PC-9 (cell line): ENCODE data around the gene EPB41L2. TPM values are rescaled to one million over a fixed set of nuclear protein-coding genes. Genes with fewer than 3 reads are reported as not detected.

Experiments used
- BruUV-seq: library from RNA; stranded (reverse); fragments of 400-500 nt; replicated peaks from 2 replicates; lab custom pipeline; 2021; lab: Mats Ljungman, UMichigan
- CTCF ChIA-PET: fragments of 300-600 bp; sonication (Branson Sonifier 250); formaldehyde crosslinking; loops from one replicate; lab custom pipeline; 2022; ENCODE audit warnings: antibody characterized with exemption; lab: Charles Lee
- POLR2A ChIA-PET: fragments of 300-600 bp; sonication (Branson Sonifier 250); formaldehyde crosslinking; loops from one replicate; lab custom pipeline; 2022; ENCODE audit warnings: antibody characterized with exemption; ENCODE audit not compliant: unreplicated experiment; lab: Charles Lee
- DNase-seq, 2 experiments: peaks; one replicate each; pipeline versions ENCODE4 v3.0.0 to v3.0.0-alpha.2; 2015 to 2022; ENCODE audit warnings: mixed read lengths in 1 of 2
- H2AFZ ChIP-seq: fragments of 200-600 bp; sonication (generic); 2 replicates; pipeline ENCODE4 v1.8.1; 2017; ENCODE audit warnings: antibody characterized with exemption
- H3F3A ChIP-seq: fragments of 200-600 bp; sonication (generic); 2 replicates; pipeline ENCODE4 v1.8.1; 2017; ENCODE audit warnings: antibody characterized with exemption, mild to moderate bottlenecking, low read depth; ENCODE audit not compliant: insufficient read depth
- H3K27ac ChIP-seq: fragments of 200-600 bp; sonication (generic); 2 replicates; pipeline ENCODE4 v1.6.1; 2016; ENCODE audit warnings: mixed run types
- H3K27me3 ChIP-seq: fragments of 200-600 bp; sonication (generic); 2 replicates; pipeline ENCODE4 v1.6.1; 2016; ENCODE audit warnings: low read depth, mixed run types; ENCODE audit not compliant: insufficient read depth
- H3K36me3 ChIP-seq: fragments of 200-600 bp; sonication (generic); 2 replicates; pipeline ENCODE4 v1.6.1; 2016; ENCODE audit warnings: low read depth, mixed run types
- H3K4me1 ChIP-seq: fragments of 200-600 bp; sonication (generic); replicated peaks from 2 replicates; pipeline ENCODE4 v1.6.1; 2016; ENCODE audit warnings: mixed run types; ENCODE audit not compliant: insufficient read depth
- H3K4me2 ChIP-seq: fragments of 200-600 bp; sonication (generic); 2 replicates; pipeline ENCODE4 v1.6.1; 2017; ENCODE audit warnings: mixed run types
- H3K4me3 ChIP-seq: fragments of 200-600 bp; sonication (generic); 2 replicates; pipeline ENCODE4 v1.6.1; 2016; ENCODE audit warnings: mixed run types
- H3K79me2 ChIP-seq: fragments of 200-600 bp; sonication (generic); 2 replicates; pipeline ENCODE4 v1.6.1; 2017; ENCODE audit warnings: low read depth, mixed run types
- H3K9me2 ChIP-seq: fragments of 200-600 bp; sonication (generic); 2 replicates; pipeline ENCODE4 v1.8.1; 2017; ENCODE audit warnings: mild to moderate bottlenecking; ENCODE audit not compliant: insufficient read depth
- H3K9me3 ChIP-seq: fragments of 200-600 bp; sonication (generic); 2 replicates; pipeline ENCODE4 v1.8.1; 2016; ENCODE audit warnings: low read depth; ENCODE audit not compliant: insufficient read depth
- H4K20me1 ChIP-seq: fragments of 200-600 bp; sonication (generic); 2 replicates; pipeline ENCODE4 v1.8.1; 2017; ENCODE audit not compliant: insufficient read depth
- EZH2 ChIP-seq: fragments of 200-600 bp; sonication (generic); IDR thresholded peaks from 2 replicates; pipeline ENCODE4 v1.8.0; 2017; ENCODE audit warnings: antibody characterized with exemption, low read depth
- intact Hi-C: fragments of 100-400 bp; cut with micrococcal nuclease; formaldehyde crosslinking; loops from one replicate; pipeline ENCODE4 v1.10.0; 2022; ENCODE audit not compliant: unreplicated experiment
- total RNA-seq: library from RNA; stranded (reverse); gene quantifications from 2 replicates; pipeline ENCODE4 v1.2.3, GENCODE V29; 2021
- TF ChIP-seq, protein P1 (sequence below): fragments of 200-600 bp; sonication (generic); conservative IDR thresholded peaks from 2 replicates; pipeline ENCODE4 v1.6.1; 2017; ENCODE audit warnings: mixed run types, antibody characterized with exemption, mild to moderate bottlenecking, moderate library complexity

Gene EPB41L2
- total RNA-seq, 1 experiment from 2014 or later = 67.4 TPM

DNA sequence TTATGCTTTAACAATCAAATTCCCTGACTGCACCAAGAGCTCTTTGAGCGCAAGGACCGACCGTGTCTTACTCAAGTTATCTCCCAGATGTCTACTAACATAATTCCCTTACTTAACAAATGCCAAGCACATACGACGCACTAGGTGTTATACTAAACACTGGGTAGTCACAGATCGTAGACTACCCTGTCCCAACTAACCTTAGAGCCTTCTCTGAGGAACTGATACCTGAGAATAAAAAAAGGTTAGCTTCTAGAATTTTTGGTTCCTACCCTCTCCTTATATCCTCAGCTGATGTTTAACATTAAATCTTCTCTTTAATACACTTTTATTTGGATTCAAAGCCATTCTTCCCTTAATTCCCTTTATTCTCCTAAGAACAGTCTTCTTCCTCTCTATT lies 38.5 kb downstream of the EPB41L2 start:
- H3K27ac ChIP-seq = no peak overlapping the region
- BruUV-seq = no TSS peak
- H4K20me1 ChIP-seq = no peaks in the 10 kb centered on the region
- H3K79me2 ChIP-seq = no peaks in the 10 kb centered on the region
- no peaks in the 10 kb centered on the region for H3K9me2 ChIP-seq
- no peak for DNase-seq
- H3K4me1 ChIP-seq = peaks cover 9% of the 10 kb centered on the region
- ChIA-PET POLR2A (interaction anchor here (0.6 kb wide), 1 partner anchor 46 kb away, joined by 3 read pairs; no protein-coding TSS in a partner anchor), CTCF (interaction anchor here (0.6 kb wide), 1 partner anchor 327 kb away, joined by 3 read pairs; no protein-coding TSS in a partner anchor)
- peak overlapping the region; percentile 53 for H3K4me2 ChIP-seq
- H2AFZ ChIP-seq = no peak overlapping the region
- H3K4me3 ChIP-seq = no peak overlapping the region
- H3K36me3 ChIP-seq = no peaks in the 10 kb centered on the region
- H3K9me3 ChIP-seq = 0 out of 2 replicates have a peak, but pooled peaks cover 2% of the 10 kb centered on the region
- H3K27me3 ChIP-seq = no peaks in the 10 kb centered on the region
- TF ChIP-seq EZH2 = no peak
- TF ChIP-seq, protein P1, sequence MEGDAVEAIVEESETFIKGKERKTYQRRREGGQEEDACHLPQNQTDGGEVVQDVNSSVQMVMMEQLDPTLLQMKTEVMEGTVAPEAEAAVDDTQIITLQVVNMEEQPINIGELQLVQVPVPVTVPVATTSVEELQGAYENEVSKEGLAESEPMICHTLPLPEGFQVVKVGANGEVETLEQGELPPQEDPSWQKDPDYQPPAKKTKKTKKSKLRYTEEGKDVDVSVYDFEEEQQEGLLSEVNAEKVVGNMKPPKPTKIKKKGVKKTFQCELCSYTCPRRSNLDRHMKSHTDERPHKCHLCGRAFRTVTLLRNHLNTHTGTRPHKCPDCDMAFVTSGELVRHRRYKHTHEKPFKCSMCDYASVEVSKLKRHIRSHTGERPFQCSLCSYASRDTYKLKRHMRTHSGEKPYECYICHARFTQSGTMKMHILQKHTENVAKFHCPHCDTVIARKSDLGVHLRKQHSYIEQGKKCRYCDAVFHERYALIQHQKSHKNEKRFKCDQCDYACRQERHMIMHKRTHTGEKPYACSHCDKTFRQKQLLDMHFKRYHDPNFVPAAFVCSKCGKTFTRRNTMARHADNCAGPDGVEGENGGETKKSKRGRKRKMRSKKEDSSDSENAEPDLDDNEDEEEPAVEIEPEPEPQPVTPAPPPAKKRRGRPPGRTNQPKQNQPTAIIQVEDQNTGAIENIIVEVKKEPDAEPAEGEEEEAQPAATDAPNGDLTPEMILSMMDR = no peak
- intact Hi-C loops = no loop called here
- H3F3A ChIP-seq = peaks cover 10% of the 10 kb centered on the region; the same call in 1 of the 2 replicates

DNA sequence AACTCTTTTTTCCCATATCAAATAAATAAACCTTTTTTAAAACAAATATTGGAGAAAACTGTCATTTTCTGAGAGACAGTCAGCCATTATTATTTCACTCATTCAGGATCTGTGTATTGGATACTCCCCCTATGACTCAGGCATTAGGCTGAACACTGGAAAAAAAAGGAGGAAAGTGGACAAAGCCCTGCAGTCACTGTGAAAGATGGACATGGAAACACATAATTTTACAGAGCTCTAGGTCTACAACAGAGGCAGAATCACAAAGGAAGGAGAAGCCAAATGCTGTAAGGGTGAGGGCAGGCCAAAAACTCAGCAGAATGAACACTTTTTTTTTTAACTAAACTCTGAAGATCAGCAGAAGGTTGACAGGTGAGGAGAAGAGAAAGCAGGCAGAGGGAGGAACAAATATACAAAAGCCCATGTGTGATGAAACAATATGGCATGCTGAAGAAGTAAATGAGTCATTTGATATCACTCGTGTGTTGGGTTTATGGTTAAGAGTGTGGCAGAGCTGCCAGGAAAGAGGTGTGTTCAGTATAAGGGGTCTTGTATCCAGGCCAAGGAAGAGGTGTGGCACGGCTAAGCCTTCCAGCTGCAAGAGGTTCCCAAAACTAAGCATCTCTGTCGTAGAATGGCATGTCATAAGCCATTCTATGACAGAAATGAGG lies 39.1 kb downstream of the EPB41L2 start:
- H3K4me1 ChIP-seq = peaks cover 9% of the 10 kb centered on the region
- peak overlapping the region; percentile 57 for H3K27ac ChIP-seq
- no peaks in the 10 kb centered on the region for H3K9me2 ChIP-seq
- peak in 1 of 2 experiments; percentile 25 for DNase-seq
- peaks cover 10% of the 10 kb centered on the region; the same call in 1 of the 2 replicates for H3F3A ChIP-seq
- intact Hi-C loops = no loop called here
- H2AFZ ChIP-seq = peak overlapping the region; percentile 53
- H3K4me2 ChIP-seq = peak overlapping the region; percentile 53
- no peaks in the 10 kb centered on the region for H4K20me1 ChIP-seq
- no peak for TF ChIP-seq EZH2
- TF ChIP-seq, protein P1 = no peak
- H3K36me3 ChIP-seq = no peaks in the 10 kb centered on the region
- ChIA-PET POLR2A (interaction anchor here (0.6 kb wide), 1 partner anchor 47 kb away, joined by 3 read pairs; no protein-coding TSS in a partner anchor), CTCF (interaction anchor here (0.6 kb wide), 1 partner anchor 326 kb away, joined by 3 read pairs; no protein-coding TSS in a partner anchor)
- H3K9me3 ChIP-seq = 0 out of 2 replicates have a peak, but pooled peaks cover 2% of the 10 kb centered on the region
- H3K27me3 ChIP-seq = no peaks in the 10 kb centered on the region
- no TSS peak for BruUV-seq
- H3K4me3 ChIP-seq = no peak overlapping the region; the same call in 1 of the 2 replicates
- no peaks in the 10 kb centered on the region for H3K79me2 ChIP-seq

DNA sequence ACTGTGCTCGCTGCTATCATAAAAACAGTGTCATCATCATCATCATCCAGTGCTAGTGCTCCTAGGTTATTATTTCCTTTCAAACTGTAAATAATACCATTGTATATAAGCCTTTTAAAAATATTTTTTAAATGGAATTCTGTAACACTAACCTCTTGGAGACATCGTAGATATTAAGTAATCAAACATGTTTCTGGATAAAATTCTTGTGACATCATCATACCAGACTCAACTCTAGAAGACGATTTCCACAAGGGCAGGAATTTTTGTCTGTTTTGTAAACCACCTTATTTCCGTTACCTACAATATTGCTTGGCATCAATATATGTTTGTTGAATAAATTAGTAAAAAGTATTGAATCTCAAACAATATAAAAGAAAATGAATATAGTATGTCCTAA lies 40.4 kb downstream of the EPB41L2 start:
- H3K9me2 ChIP-seq = no peaks in the 10 kb centered on the region
- no peaks in the 10 kb centered on the region for H3K36me3 ChIP-seq
- no peak for DNase-seq
- H3K79me2 ChIP-seq = no peaks in the 10 kb centered on the region
- no peak overlapping the region for H2AFZ ChIP-seq
- BruUV-seq = no TSS peak
- no peaks in the 10 kb centered on the region for H3K27me3 ChIP-seq
- no peak overlapping the region for H3K4me2 ChIP-seq
- intact Hi-C loops = no loop called here
- H3K27ac ChIP-seq = no peak overlapping the region
- no peaks in the 10 kb centered on the region for H4K20me1 ChIP-seq
- TF ChIP-seq, protein P1 = no peak
- TF ChIP-seq EZH2 = no peak
- peaks cover 10% of the 10 kb centered on the region; the same call in 1 of the 2 replicates for H3F3A ChIP-seq
- ChIA-PET CTCF (no interaction called here), POLR2A (no interaction called here)
- H3K4me1 ChIP-seq = peaks cover 9% of the 10 kb centered on the region
- H3K9me3 ChIP-seq = 0 out of 2 replicates have a peak, but pooled peaks cover 2% of the 10 kb centered on the region
- no peak overlapping the region for H3K4me3 ChIP-seq
